ENCODE data around the gene TMEM254. TPM values are rescaled to one million over a fixed set of nuclear protein-coding genes. Genes with fewer than 3 reads are reported as not detected.
"Not testable (repeated sequence)": the region's sequence is repeated elsewhere in the genome, so short reads cannot be mapped to it uniquely, and the experiment has no call there.

Gene TMEM254
- total RNA-seq, 1 donor from 2014 or later, result 18.6 TPM

- no peak for TF ChIP-seq CTCF (IDR thresholded peaks at IDR 0.05)
- intact Hi-C loops (cut with DNase I), result no loop called here
- no peak for ATAC-seq
These were observed 21.3 kb upstream of the TMEM254 start for GRCh38 chr10:80057171-80057570.

GRCh38 chr10:80064120-80064886 lies 14.2 kb upstream of the TMEM254 start:
- no peaks in the 10 kb centered on the region for H3K9me3 ChIP-seq
- ATAC-seq (no peak), DNase-seq (no peak)
- intact Hi-C loops (cut with DNase I), result no loop called here
- no peaks in the 10 kb centered on the region for H3K27me3 ChIP-seq (ENCODE audit: low read depth)
- H3K27ac ChIP-seq, result peak overlapping the region; percentile 65
- no peak for TF ChIP-seq CTCF (IDR thresholded peaks at IDR 0.05)
- no peaks in the 10 kb centered on the region for H3K36me3 ChIP-seq
- no peak overlapping the region for H3K4me3 ChIP-seq
- H3K4me1 ChIP-seq, result no peaks in the 10 kb centered on the region

More at GRCh38 chr10:80057171-80057570, 21.3 kb upstream of the TMEM254 start:
- H3K4me3 ChIP-seq, result no peak overlapping the region
- no peaks in the 10 kb centered on the region for H3K4me1 ChIP-seq
- no peaks in the 10 kb centered on the region for H3K27me3 ChIP-seq (ENCODE audit: low read depth)
- no peaks in the 10 kb centered on the region for H3K36me3 ChIP-seq
- no peaks in the 10 kb centered on the region for H3K9me3 ChIP-seq
- DNase-seq, result no peak
- H3K27ac ChIP-seq, result no peak overlapping the region

GRCh38 chr10:80066809-80067208 lies 11.7 kb upstream of the TMEM254 start:
- DNase-seq, result no peak
- intact Hi-C loops (cut with DNase I), result no loop called here

GRCh38 chr10:80067821-80068220 lies 10.6 kb upstream of the TMEM254 start:
- H3K36me3 ChIP-seq; H3K4me1 ChIP-seq; ATAC-seq; intact Hi-C loops (cut with DNase I); H3K9me3 ChIP-seq; DNase-seq; H3K27me3 ChIP-seq (ENCODE audit: low read depth); H3K4me3 ChIP-seq; H3K27ac ChIP-seq: not testable (repeated sequence)

More at GRCh38 chr10:80066809-80067208, 11.7 kb upstream of the TMEM254 start:
- no peak for TF ChIP-seq CTCF (IDR thresholded peaks at IDR 0.05)
- Histone ChIP-seq H3K36me3 (no peaks in the 10 kb centered on the region), H3K4me1 (no peaks in the 10 kb centered on the region), H3K4me3 (no peak overlapping the region), H3K27ac (no peak overlapping the region), H3K27me3 (ENCODE audit: low read depth) (no peaks in the 10 kb centered on the region), H3K9me3 (no peaks in the 10 kb centered on the region)
- no peak for ATAC-seq

- H3K9me3 ChIP-seq, result no peaks in the 10 kb centered on the region
- no peak for TF ChIP-seq CTCF (IDR thresholded peaks at IDR 0.05)
- DNase-seq, result no peak
These were observed 10.2 kb upstream of the TMEM254 start for GRCh38 chr10:80068270-80068669.

GRCh38 chr10:80070057-80070456 lies 8.4 kb upstream of the TMEM254 start:
- no peak for TF ChIP-seq CTCF (IDR thresholded peaks at IDR 0.05)
- ATAC-seq (no peak), DNase-seq (no peak)
- H3K4me1 ChIP-seq, result no peaks in the 10 kb centered on the region
- H3K9me3 ChIP-seq, result no peaks in the 10 kb centered on the region
- no peaks in the 10 kb centered on the region for H3K27me3 ChIP-seq (ENCODE audit: low read depth)
- H3K36me3 ChIP-seq, result no peaks in the 10 kb centered on the region
- no peak overlapping the region for H3K4me3 ChIP-seq
- H3K27ac ChIP-seq, result no peak overlapping the region
- intact Hi-C loops (cut with DNase I), result no loop called here

More at GRCh38 chr10:80068270-80068669, 10.2 kb upstream of the TMEM254 start:
- intact Hi-C loops (cut with DNase I), result no loop called here
- H3K27me3 ChIP-seq (ENCODE audit: low read depth), result no peaks in the 10 kb centered on the region
- no peak overlapping the region for H3K4me3 ChIP-seq
- no peak for ATAC-seq
- no peak overlapping the region for H3K27ac ChIP-seq
- H3K4me1 ChIP-seq, result no peaks in the 10 kb centered on the region
- no peaks in the 10 kb centered on the region for H3K36me3 ChIP-seq

Measured in lower lobe of right lung (tissue), 2 donors.